Daoy (cell line): Measurements from ENCODE around the gene ELAC2. TPM values are rescaled to one million over a fixed set of nuclear protein-coding genes. Genes with fewer than 3 reads are reported as not detected.
"Not testable (repeated sequence)": the region's sequence is repeated elsewhere in the genome, so short reads cannot be mapped to it uniquely, and the experiment has no call there.

Source experiments
- DNase-seq: peaks from one replicate; pipeline ENCODE4 v3.0.0-alpha.2; 2015; ENCODE audit warnings: low read depth
- total RNA-seq: library from RNA; depleted of rRNA; stranded (reverse); fragments of >200 nt; shearing (Covaris generic); gene quantifications from 2 replicates; pipeline ENCODE4 v1.2.3, GENCODE V29; 2014

ELAC2 gene
- total RNA-seq, 1 experiment from 2014 or later = 125 TPM

- no peak for DNase-seq
These were observed 27.6 kb downstream of the ELAC2 start for GRCh38 chr17:12990041-12990808.

- no peak for DNase-seq
These were observed 30.7 kb downstream of the ELAC2 start for GRCh38 chr17:12987120-12987519.

GRCh38 chr17:12985431-12986293, 32.2 kb downstream of the ELAC2 start:
- peak; percentile 66 for DNase-seq

- DNase-seq = peak; percentile 82
These were observed 33.6 kb downstream of the ELAC2 start for GRCh38 chr17:12983991-12984884.

GRCh38 chr17:12982224-12982623, 35.6 kb downstream of the ELAC2 start:
- DNase-seq = no peak

- no peak for DNase-seq
These were observed 37.9 kb downstream of the ELAC2 start for GRCh38 chr17:12979826-12980500.

GRCh38 chr17:12979246-12979645, 38.6 kb downstream of the ELAC2 start:
- DNase-seq = no peak

- not testable (repeated sequence) for DNase-seq
These were observed 39.0 kb downstream of the ELAC2 start for GRCh38 chr17:12978787-12979186.

- DNase-seq = no peak
These were observed 40.6 kb downstream of the ELAC2 start for GRCh38 chr17:12977008-12977751.

- no peak for DNase-seq
These were observed 43.8 kb downstream of the ELAC2 start for GRCh38 chr17:12974005-12974531.

GRCh38 chr17:12973496-12974004, 44.3 kb downstream of the ELAC2 start:
- DNase-seq = peak; percentile 28

GRCh38 chr17:12967962-12968361, 49.9 kb downstream of the ELAC2 start:
- DNase-seq = no peak

GRCh38 chr17:12966413-12966812, 51.4 kb downstream of the ELAC2 start:
- no peak for DNase-seq

- DNase-seq = no peak
These were observed 51.8 kb downstream of the ELAC2 start for GRCh38 chr17:12965988-12966387.

- no peak for DNase-seq
These were observed 53.0 kb downstream of the ELAC2 start for GRCh38 chr17:12964840-12965239.

GRCh38 chr17:12964162-12964561, 53.7 kb downstream of the ELAC2 start:
- no peak for DNase-seq

GRCh38 chr17:12963505-12963904, 54.3 kb downstream of the ELAC2 start:
- DNase-seq = no peak

- DNase-seq = no peak
These were observed 56.2 kb downstream of the ELAC2 start for GRCh38 chr17:12961655-12962054.

- peak; percentile 85 for DNase-seq
These were observed 58.4 kb downstream of the ELAC2 start for GRCh38 chr17:12959441-12959840.

GRCh38 chr17:12958786-12959185, 59.0 kb downstream of the ELAC2 start:
- peak; percentile 88 for DNase-seq
